Suprapubic skin (tissue), 4 donors: ENCODE data around the gene SYT2. TPM values are rescaled to one million over a fixed set of nuclear protein-coding genes. Genes with fewer than 3 reads are reported as not detected.
"Not testable (repeated sequence)": the region's sequence is repeated elsewhere in the genome, so short reads cannot be mapped to it uniquely, and the experiment has no call there.

Experiments used
- DNase-seq, 2 donors: peaks; one replicate each; pipeline ENCODE4 v3.0.0-alpha.2; 2019; ENCODE audit warnings: low spot score in 2 of 2
- H3K27ac ChIP-seq: fragments of 200-600 bp; sonication (generic); one replicate; pipeline ENCODE4 v1.5.1; 2019
- H3K27me3 ChIP-seq: fragments of 200-600 bp; sonication (generic); one replicate; pipeline ENCODE4 v1.5.1; 2019
- H3K36me3 ChIP-seq: fragments of 200-600 bp; sonication (generic); one replicate; pipeline ENCODE4 v1.5.1; 2019
- H3K4me1 ChIP-seq: fragments of 200-600 bp; sonication (generic); one replicate; pipeline ENCODE4 v1.5.1; 2019
- H3K4me3 ChIP-seq: fragments of 200-600 bp; sonication (generic); one replicate; pipeline ENCODE4 v1.5.1; 2019; ENCODE audit warnings: mild to moderate bottlenecking
- H3K9me3 ChIP-seq: fragments of 200-600 bp; sonication (generic); one replicate; pipeline ENCODE4 v1.5.1; 2019
- CTCF ChIP-seq, 2 donors: fragments of 200-600 bp in 1 of 2; fragments of 450-650 bp in 1 of 2; sonication (generic) in 1 of 2; IDR thresholded peaks; one replicate each; pipeline ENCODE4 v1.5.1; 2016 to 2019; ENCODE audit warnings: antibody characterized with exemption in 2 of 2, mild to moderate bottlenecking in 1 of 2, moderate library complexity in 1 of 2
- EP300 ChIP-seq: sonication (generic); formaldehyde crosslinking; IDR thresholded peaks from one replicate; pipeline ENCODE4 v1.6.1; 2017; ENCODE audit warnings: antibody characterized with exemption
- POLR2A ChIP-seq, 2 donors: fragments of 450-650 bp; IDR thresholded peaks; one replicate each; pipeline ENCODE4 v1.6.1; 2017; ENCODE audit warnings: antibody characterized with exemption in 2 of 2, mild to moderate bottlenecking in 2 of 2, moderate library complexity in 2 of 2
- POLR2AphosphoS5 ChIP-seq, 3 donors: sonication (generic); formaldehyde crosslinking; IDR thresholded peaks; one replicate each; pipeline ENCODE4 v1.6.1; 2017; ENCODE audit warnings: antibody characterized with exemption in 3 of 3
- WGBS: methylation state at CpG from one replicate; pipeline ENCODE4 v1.1.5; 2018; 5-methylcytosine and 5-hydroxymethylcytosine counted together
- total RNA-seq, 4 donors: library from RNA; depleted of rRNA; stranded (reverse); fragments of >200 nt; gene quantifications; one replicate each; pipeline ENCODE4 v1.1.0, GENCODE V29; 2016

The SYT2 gene
- total RNA-seq, 4 donors from 2014 or later = 0.11 TPM; not detected in 3

- Histone ChIP-seq H3K4me1 (peaks cover 23% of the 10 kb centered on the region), H3K27ac (no peak overlapping the region), H3K27me3 (peaks cover 85% of the 10 kb centered on the region), H3K36me3 (no peaks in the 10 kb centered on the region), H3K9me3 (no peaks in the 10 kb centered on the region), H3K4me3 (peak overlapping the region; percentile 47)
- WGBS = under 1% methylated on average over 51 of the region's 55 CpGs
- TF ChIP-seq POLR2A (IDR thresholded peaks at IDR 0.05) (no peak), CTCF (IDR thresholded peaks at IDR 0.05) (no peak), EP300 (no peak), POLR2AphosphoS5 (IDR thresholded peaks at IDR 0.05) (no peak)
- no peak for DNase-seq
Measured at GRCh38 chr1:202643397-202644218, 66.6 kb downstream of the SYT2 start.

DNA sequence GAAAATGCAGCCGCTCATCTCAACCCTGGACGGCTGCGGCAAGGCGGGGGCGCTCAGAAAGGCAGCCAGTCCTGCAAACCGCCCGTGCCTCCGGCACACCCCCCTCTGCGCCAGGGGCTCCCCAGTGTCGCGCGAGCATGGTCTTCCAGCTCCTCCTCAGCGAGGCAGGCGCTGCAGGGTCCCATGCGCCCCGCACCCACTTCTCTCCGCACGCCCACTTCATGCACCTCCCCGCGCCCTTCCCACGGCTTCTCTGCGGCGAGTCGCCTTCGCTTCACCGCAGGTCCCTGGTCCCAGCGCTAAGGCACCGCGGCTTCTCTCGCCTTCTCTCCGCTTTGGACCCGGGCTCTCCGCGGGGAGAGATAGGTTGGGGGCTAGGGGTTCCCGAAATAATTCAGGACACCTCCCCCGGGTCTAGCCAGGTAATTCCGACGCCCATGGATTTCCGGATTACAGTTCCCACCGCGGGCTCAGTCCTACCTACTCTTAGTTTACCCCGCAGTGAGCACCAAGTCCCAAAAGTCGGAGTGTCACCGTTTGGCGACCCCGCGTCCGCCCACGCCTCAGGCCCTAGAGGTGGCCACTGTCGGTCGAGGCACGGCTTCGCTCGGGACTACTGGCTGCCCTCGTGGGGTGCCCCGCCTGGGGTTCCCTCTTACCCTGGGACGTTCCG, 67.5 kb downstream of the SYT2 start:
- 2% methylated on average over 22 of the region's 58 CpGs for WGBS
- peak overlapping the region; percentile 47 for H3K4me3 ChIP-seq

DNA sequence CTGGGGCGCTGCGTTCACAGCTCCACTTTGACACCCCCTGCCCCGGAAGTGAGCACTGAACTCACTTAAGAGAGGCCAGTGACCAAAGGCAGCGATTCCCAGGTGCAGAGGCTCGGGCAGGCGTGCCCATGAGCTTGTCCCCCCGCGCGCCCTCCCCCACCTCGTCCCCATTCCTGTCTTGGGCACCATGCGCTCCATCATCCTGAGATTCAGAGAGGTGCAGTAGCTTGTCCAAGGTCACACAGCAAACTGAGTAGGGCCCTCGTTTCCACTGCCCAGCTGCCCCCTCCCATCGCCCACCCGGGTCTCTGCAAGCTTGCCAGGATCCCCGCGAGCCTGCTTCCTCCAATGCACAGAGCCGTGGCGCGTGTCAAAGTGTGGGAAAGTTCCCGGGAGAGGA, 68.0 kb downstream of the SYT2 start:
- no peak for DNase-seq
- H3K36me3 ChIP-seq = no peaks in the 10 kb centered on the region
- no peaks in the 10 kb centered on the region for H3K9me3 ChIP-seq
- peaks cover 23% of the 10 kb centered on the region for H3K4me1 ChIP-seq
- H3K27ac ChIP-seq = no peak overlapping the region
- H3K4me3 ChIP-seq = peak overlapping the region; percentile 47
- peaks cover 91% of the 10 kb centered on the region for H3K27me3 ChIP-seq
- TF ChIP-seq EP300 (no peak), POLR2A (IDR thresholded peaks at IDR 0.05) (no peak), CTCF (IDR thresholded peaks at IDR 0.05) (no peak), POLR2AphosphoS5 (IDR thresholded peaks at IDR 0.05) (no peak)
- 68% methylated on average over 11 of the region's 20 CpGs for whole genome bisulfite sequencing

More for the DNA sequence above, 67.5 kb downstream of the SYT2 start:
- peaks cover 91% of the 10 kb centered on the region for H3K27me3 ChIP-seq
- no peak for TF ChIP-seq CTCF (IDR thresholded peaks at IDR 0.05)
- TF ChIP-seq EP300 = no peak
- TF ChIP-seq POLR2A (IDR thresholded peaks at IDR 0.05) = no peak
- no peak for TF ChIP-seq POLR2AphosphoS5 (IDR thresholded peaks at IDR 0.05)
- no peaks in the 10 kb centered on the region for H3K36me3 ChIP-seq
- H3K9me3 ChIP-seq = no peaks in the 10 kb centered on the region
- H3K27ac ChIP-seq = no peak overlapping the region
- H3K4me1 ChIP-seq = peaks cover 23% of the 10 kb centered on the region
- no peak for DNase-seq

- no peak for DNase-seq
- peaks cover 81% of the 10 kb centered on the region for H3K27me3 ChIP-seq
- no peaks in the 10 kb centered on the region for H3K36me3 ChIP-seq
Measured at GRCh38 chr1:202639500-202639899, 70.8 kb downstream of the SYT2 start.

GRCh38 chr1:202638701-202639305, 71.5 kb downstream of the SYT2 start:
- H3K4me3 ChIP-seq, H3K9me3 ChIP-seq, H3K36me3 ChIP-seq, DNase-seq, H3K27ac ChIP-seq: not testable (repeated sequence)
- peaks cover 74% of the 10 kb centered on the region for H3K27me3 ChIP-seq
- WGBS = 72% methylated on average over 9 of the region's 9 CpGs
- H3K4me1 ChIP-seq = peaks cover 17% of the 10 kb centered on the region

More at GRCh38 chr1:202639500-202639899, 70.8 kb downstream of the SYT2 start:
- Histone ChIP-seq H3K4me3 (no peak overlapping the region), H3K9me3 (no peaks in the 10 kb centered on the region), H3K4me1 (peaks cover 23% of the 10 kb centered on the region), H3K27ac (no peak overlapping the region)
- 88% methylated on average over 6 of the region's 9 CpGs for WGBS
- TF ChIP-seq POLR2A (IDR thresholded peaks at IDR 0.05) (no peak), EP300 (no peak), CTCF (IDR thresholded peaks at IDR 0.05) (no peak), POLR2AphosphoS5 (IDR thresholded peaks at IDR 0.05) (no peak)
